HL-60 (cell line): ENCODE data around the gene NFIB.

Experiments
- CTCF ChIP-seq: IDR thresholded peaks from one replicate; pipeline ENCODE4 v1.5.1; 2011; ENCODE audit warnings: low read length, control low read depth, inconsistent platforms; ENCODE audit not compliant: insufficient read depth
- GABPA ChIP-seq: IDR thresholded peaks from 2 replicates; pipeline ENCODE4 v1.6.1; 2012; ENCODE audit warnings: low read depth
- POLR2AphosphoS5 ChIP-seq: IDR thresholded peaks from 2 replicates; pipeline ENCODE4 v1.6.1; 2012; ENCODE audit warnings: low read depth
- REST ChIP-seq: IDR thresholded peaks from 2 replicates; pipeline ENCODE4 v1.6.1; 2012; ENCODE audit warnings: low read depth; ENCODE audit not compliant: insufficient replicate concordance
- SPI1 ChIP-seq: IDR thresholded peaks from 2 replicates; pipeline ENCODE4 v1.6.1; 2012; ENCODE audit warnings: low read depth, mild to moderate bottlenecking, borderline replicate concordance

GRCh38 chr9:14136047-14136635, 177.8 kb downstream of the NFIB start:
- TF ChIP-seq POLR2AphosphoS5, result no peak
- TF ChIP-seq CTCF, result no peak
- TF ChIP-seq GABPA, result no peak
- no peak for TF ChIP-seq REST
- no peak for TF ChIP-seq SPI1
